B cell (primary cell): Measurements from ENCODE around the gene HMGN4. TPM values are rescaled to one million over a fixed set of nuclear protein-coding genes. Genes with fewer than 3 reads are reported as not detected.

Experiments used
- ATAC-seq: fragments of 200-7000 bp; cut with Tn5 transposase; one replicate; pipeline ENCODE4 v1.10.0; 2021; ENCODE audit warnings: low read depth, mild to moderate bottlenecking, moderate number of reproducible peaks, moderate library complexity
- CTCF ChIA-PET: fragments of 350-600 bp; sonication (Branson Sonifier 250); formaldehyde crosslinking; loops from one replicate; lab custom pipeline; 2021; ENCODE audit warnings: antibody characterized with exemption, inconsistent platforms; lab: Charles Lee
- POLR2A ChIA-PET: fragments of 350-600 bp; sonication (Branson Sonifier 250); formaldehyde crosslinking; loops from one replicate; lab custom pipeline; 2021; ENCODE audit warnings: antibody characterized with exemption; lab: Charles Lee
- DNase-seq: peaks from one replicate; pipeline ENCODE4 v3.0.0; 2013
- H2AFZ ChIP-seq: 2 replicates; pipeline ENCODE4 v1.6.1; 2012; ENCODE audit warnings: mild to moderate bottlenecking, low read depth, low read length; ENCODE audit not compliant: insufficient read depth, poor library complexity, severe bottlenecking
- H3K27ac ChIP-seq, 2 donors: 1 replicate in 1 of 2; 2 replicates in 1 of 2; pipeline ENCODE4 v1.5.1; 2012 to 2013; ENCODE audit warnings: low read length in 2 of 2, mild to moderate bottlenecking in 2 of 2, moderate library complexity in 1 of 2
- H3K27me3 ChIP-seq, 4 experiments: fragments of 200-600 bp in 1 of 4; sonication (generic) in 1 of 4; replicated peaks in 1 of 4; 1 replicate in 2 of 4; 2 replicates in 2 of 4; pipeline versions ENCODE4 v1.6.1 to v1.7.0; 2013 to 2016; ENCODE audit warnings: low read length in 3 of 4, mild to moderate bottlenecking in 2 of 4, mixed read lengths in 1 of 4, moderate library complexity in 1 of 4; ENCODE audit not compliant: insufficient read depth in 4 of 4, control insufficient read depth in 3 of 4; ENCODE audit errors: control extremely low read depth in 1 of 4
- H3K36me3 ChIP-seq, 2 experiments: replicated peaks in 1 of 2; 1 replicate in 1 of 2; 2 replicates in 1 of 2; pipeline versions ENCODE4 v1.6.1 to v1.7.1; 2013; ENCODE audit warnings: low read length in 1 of 2; ENCODE audit not compliant: insufficient read depth in 2 of 2, control insufficient read depth in 1 of 2; ENCODE audit errors: control extremely low read depth in 1 of 2, extremely low read depth in 1 of 2
- H3K4me1 ChIP-seq, 2 donors: fragments of 200-600 bp in 1 of 2; sonication (generic) in 1 of 2; 1 replicate in 1 of 2; 2 replicates in 1 of 2; pipeline versions ENCODE4 v1.5.1 to v1.6.1; 2013 to 2017; ENCODE audit warnings: low read length in 2 of 2; ENCODE audit not compliant: control insufficient read depth in 2 of 2, insufficient read depth in 2 of 2
- H3K4me2 ChIP-seq: replicated peaks from 2 replicates; pipeline ENCODE3; 2012; ENCODE audit warnings: mild to moderate bottlenecking, low read depth, low read length; ENCODE audit not compliant: poor library complexity, severe bottlenecking
- H3K4me3 ChIP-seq, 5 experiments: fragments of 200-600 bp in 1 of 5; sonication (generic) in 1 of 5; 1 replicate in 3 of 5; 2 replicates in 2 of 5; pipeline versions ENCODE4 v1.5.1 to v1.7.0; 2011 to 2016; ENCODE audit warnings: low read length in 4 of 5, mild to moderate bottlenecking in 4 of 5, low read depth in 2 of 5, control low read depth in 1 of 5, moderate library complexity in 1 of 5; ENCODE audit not compliant: insufficient read depth in 1 of 5; ENCODE audit errors: control extremely low read depth in 1 of 5, extremely low read depth in 1 of 5
- H3K79me2 ChIP-seq: fragments of 200-600 bp; sonication (generic); one replicate; pipeline ENCODE4 v1.6.0; 2016; ENCODE audit warnings: low read length; ENCODE audit not compliant: control insufficient read depth, insufficient read depth
- H3K9ac ChIP-seq: fragments of 200-600 bp; sonication (generic); 2 replicates; pipeline ENCODE4 v1.6.1; 2017; ENCODE audit warnings: mild to moderate bottlenecking, low read length, moderate library complexity
- H3K9me3 ChIP-seq, 3 donors: one replicate each; pipeline versions ENCODE4 v1.6.1 to v1.7.1; 2013; ENCODE audit warnings: low read length in 2 of 3; ENCODE audit not compliant: control insufficient read depth in 2 of 3, insufficient read depth in 1 of 3; ENCODE audit errors: control extremely low read depth in 1 of 3
- H4K20me1 ChIP-seq: 2 replicates; pipeline ENCODE4 v1.6.0; 2012; ENCODE audit warnings: mild to moderate bottlenecking, low read length; ENCODE audit not compliant: insufficient read depth, control insufficient read depth, poor library complexity, severe bottlenecking
- H3K27ac Mint-ChIP-seq: one replicate; pipeline ENCODE4 v1.8.0; 2021; ENCODE audit warnings: mixed read lengths
- H3K27me3 Mint-ChIP-seq: one replicate; pipeline ENCODE4 v1.8.0; 2021; ENCODE audit warnings: mixed read lengths
- H3K4me1 Mint-ChIP-seq: one replicate; pipeline ENCODE4 v1.8.0; 2021; ENCODE audit warnings: mixed read lengths
- H3K4me3 Mint-ChIP-seq: one replicate; pipeline ENCODE4 v1.8.0; 2021; ENCODE audit warnings: mixed read lengths
- H3K9me3 Mint-ChIP-seq: one replicate; pipeline ENCODE4 v1.8.0; 2022; ENCODE audit warnings: mixed read lengths; ENCODE audit not compliant: insufficient read depth
- EZH2 ChIP-seq: IDR thresholded peaks from 2 replicates; pipeline ENCODE4 v1.6.1; 2012; ENCODE audit warnings: borderline replicate concordance, low read depth, mild to moderate bottlenecking, moderate library complexity, low read length; ENCODE audit not compliant: insufficient read depth, poor library complexity, severe bottlenecking
- WGBS: methylation state at CpG from one replicate; pipeline ENCODE4 v1.1.5; 2013; ENCODE audit warnings: missing lambda C conversion rate; ENCODE audit not compliant: insufficient coverage; 5-methylcytosine and 5-hydroxymethylcytosine counted together
- intact Hi-C: fragments of 100-400 bp; cut with micrococcal nuclease; formaldehyde crosslinking; loops from one replicate; pipeline ENCODE4 v1.10.0; 2022
- polyA plus RNA-seq: library from polyadenylated mRNA; depleted of rRNA; stranded (reverse); fragments of >200 nt; gene quantifications from 2 replicates; pipeline ENCODE4 v1.2.3, GENCODE V29; 2012
- total RNA-seq, 2 donors: library from RNA; stranded (reverse); fragments of 120-200 nt in 1 of 2; gene quantifications; 1 replicate in 1 of 2; 2 replicates in 1 of 2; pipeline versions ENCODE4 v1.2.3 to v1.2.4, GENCODE V29; 2013 to 2022
- TF ChIP-seq, protein P1 (sequence below): fragments of 200-600 bp; IDR thresholded peaks from one replicate; pipeline ENCODE4 v1.8.0; 2022; ENCODE audit warnings: antibody characterized with exemption, mild to moderate bottlenecking

The HMGN4 gene
- total and polyA plus RNA-seq, 2 donors (not counting 1 experiment from before 2014, with no cell fraction given) = 37.7 to 81.1 TPM

DNA sequence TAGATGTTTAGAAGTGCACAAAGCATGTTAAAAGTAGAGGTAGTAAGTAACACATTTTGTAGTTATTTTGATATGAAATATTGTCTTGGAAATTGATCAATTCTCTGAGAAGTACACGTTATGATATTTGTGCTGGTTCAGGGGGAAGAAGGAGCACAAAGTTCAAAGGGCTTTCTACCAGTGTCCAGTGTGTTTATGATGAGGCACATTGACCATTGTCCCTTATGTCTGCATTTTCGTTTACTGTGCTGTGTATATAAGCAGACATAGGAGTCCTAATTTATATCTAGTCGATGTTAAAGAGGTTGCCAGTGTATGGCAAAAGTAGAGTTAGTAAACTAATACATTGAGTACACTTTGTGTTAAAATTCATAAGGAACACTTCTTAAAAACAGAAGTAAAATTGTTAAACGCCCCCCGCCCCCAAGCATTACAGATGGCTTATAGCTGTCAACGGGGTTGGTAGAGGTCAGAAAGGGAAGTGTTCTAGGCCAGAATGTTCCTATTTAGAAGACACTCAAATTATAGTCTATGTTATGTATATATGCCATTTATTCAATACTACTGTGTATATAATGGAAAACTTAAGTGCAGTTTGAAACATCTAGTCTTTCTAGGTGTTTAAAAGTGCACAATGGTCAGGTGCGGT, 13.3 kb upstream of the HMGN4 start:
- Mint-ChIP-seq H3K9me3 (no peaks in the 10 kb centered on the region), H3K4me1 (peaks cover 36% of the 10 kb centered on the region), H3K27me3 (no peaks in the 10 kb centered on the region), H3K27ac (no peak overlapping the region), H3K4me3 (no peak overlapping the region)
- DNase-seq (no peak), ATAC-seq (no peak)
- no peaks in the 10 kb centered on the region for H3K27me3 ChIP-seq
- no peaks in the 10 kb centered on the region for H3K36me3 ChIP-seq
- no peak overlapping the region for H3K9ac ChIP-seq
- no peak overlapping the region for H3K4me3 ChIP-seq
- no peak overlapping the region for H3K27ac ChIP-seq
- H3K79me2 ChIP-seq = peaks cover 15% of the 10 kb centered on the region
- no peak overlapping the region for H2AFZ ChIP-seq
- H3K9me3 ChIP-seq = no peaks in the 10 kb centered on the region
- intact Hi-C loops = loop anchor here (5.0 kb wide), 1 partner anchor 68 kb away; the partner anchor contains the start of gene BTN2A1
- no peaks in the 10 kb centered on the region for H4K20me1 ChIP-seq
- 100% methylated on average over 2 of the region's 7 CpGs for WGBS
- peaks cover 16 to 19% of the 10 kb centered on the region in 2 donors for H3K4me1 ChIP-seq
- ChIA-PET POLR2A (interaction anchor here (0.6 kb wide), 3 partner anchors 13 to 400 kb away, joined by 6 to 8 read pairs (median 6); no protein-coding TSS in a partner anchor), CTCF (interaction anchor here (1.1 to 1.3 kb wide), 2 partner anchors 12 to 44 kb away, joined by 3 to 6 read pairs; no protein-coding TSS in a partner anchor)
- TF ChIP-seq EZH2 = no peak
- TF ChIP-seq, protein P1, sequence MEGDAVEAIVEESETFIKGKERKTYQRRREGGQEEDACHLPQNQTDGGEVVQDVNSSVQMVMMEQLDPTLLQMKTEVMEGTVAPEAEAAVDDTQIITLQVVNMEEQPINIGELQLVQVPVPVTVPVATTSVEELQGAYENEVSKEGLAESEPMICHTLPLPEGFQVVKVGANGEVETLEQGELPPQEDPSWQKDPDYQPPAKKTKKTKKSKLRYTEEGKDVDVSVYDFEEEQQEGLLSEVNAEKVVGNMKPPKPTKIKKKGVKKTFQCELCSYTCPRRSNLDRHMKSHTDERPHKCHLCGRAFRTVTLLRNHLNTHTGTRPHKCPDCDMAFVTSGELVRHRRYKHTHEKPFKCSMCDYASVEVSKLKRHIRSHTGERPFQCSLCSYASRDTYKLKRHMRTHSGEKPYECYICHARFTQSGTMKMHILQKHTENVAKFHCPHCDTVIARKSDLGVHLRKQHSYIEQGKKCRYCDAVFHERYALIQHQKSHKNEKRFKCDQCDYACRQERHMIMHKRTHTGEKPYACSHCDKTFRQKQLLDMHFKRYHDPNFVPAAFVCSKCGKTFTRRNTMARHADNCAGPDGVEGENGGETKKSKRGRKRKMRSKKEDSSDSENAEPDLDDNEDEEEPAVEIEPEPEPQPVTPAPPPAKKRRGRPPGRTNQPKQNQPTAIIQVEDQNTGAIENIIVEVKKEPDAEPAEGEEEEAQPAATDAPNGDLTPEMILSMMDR = no peak
- H3K4me2 ChIP-seq = no peak overlapping the region

DNA sequence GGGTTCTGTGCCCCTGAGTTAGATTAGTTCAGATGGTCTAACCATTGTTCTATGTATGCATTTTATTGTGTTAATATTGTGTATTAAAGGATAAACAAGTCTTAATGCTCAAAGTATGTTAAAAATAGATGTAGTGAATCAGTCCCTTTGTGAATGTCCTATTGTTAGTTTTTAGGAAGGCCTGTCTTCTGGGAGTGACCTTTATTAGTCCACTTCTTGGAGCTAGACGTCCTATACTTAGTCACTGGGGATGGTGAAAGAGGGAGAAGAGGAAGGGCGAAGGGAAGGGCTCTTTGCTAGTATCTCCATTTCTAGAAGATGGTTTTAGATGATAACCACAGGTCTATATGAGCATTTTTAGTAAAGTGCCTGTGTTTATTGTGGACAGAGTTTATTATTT, 12.3 kb upstream of the HMGN4 start:
- 100% methylated on average over 1 of the region's 2 CpGs for WGBS
- H3K79me2 ChIP-seq = peaks cover 15% of the 10 kb centered on the region
- H3K9me3 ChIP-seq = no peaks in the 10 kb centered on the region
- ATAC-seq (no peak), DNase-seq (no peak)
- Mint-ChIP-seq H3K4me3 (no peak overlapping the region), H3K9me3 (no peaks in the 10 kb centered on the region), H3K27ac (no peak overlapping the region), H3K4me1 (peaks cover 30% of the 10 kb centered on the region), H3K27me3 (no peaks in the 10 kb centered on the region)
- H3K36me3 ChIP-seq = no peaks in the 10 kb centered on the region
- TF ChIP-seq, protein P1 = no peak
- TF ChIP-seq EZH2 = no peak
- no peaks in the 10 kb centered on the region for H4K20me1 ChIP-seq
- H3K9ac ChIP-seq = no peak overlapping the region
- H3K27ac ChIP-seq = no peak overlapping the region
- no peak overlapping the region for H3K4me3 ChIP-seq
- ChIA-PET CTCF (interaction anchor here (1.2 kb wide), 1 partner anchor 12 kb away, joined by 3 read pairs; the partner anchor contains the start of gene HMGN4), POLR2A (interaction anchor here (1.0 kb wide), 1 partner anchor 12 kb away, joined by 3 read pairs; the partner anchor contains the start of gene HMGN4)
- intact Hi-C loops = no loop called here
- H2AFZ ChIP-seq = no peak overlapping the region
- no peak overlapping the region for H3K4me2 ChIP-seq
- H3K27me3 ChIP-seq = no peaks in the 10 kb centered on the region
- H3K4me1 ChIP-seq = peaks cover 9 to 13% of the 10 kb centered on the region in 2 donors
